ENCODE measurements around the gene ZNG1C. TPM values are rescaled to one million over a fixed set of nuclear protein-coding genes. Genes with fewer than 3 reads are reported as not detected.

Gene ZNG1C
- total RNA-seq, 2 experiments from 2014 or later = 62.7 to 74.4 TPM

Other genes with a start within 250 kb of the ZNG1C start
- gene FOXD4L3, start 60.9 kb downstream of the ZNG1C start, total RNA-seq (2014; rRNA removed; shearing (Covaris generic)) = 0.28 and 0.98 TPM in 2 replicates
- gene FOXD4L3, start 60.9 kb downstream of the ZNG1C start, total RNA-seq (2022) = 0.42 and 0.68 TPM in 2 replicates
- gene PGM5, start 114.6 kb downstream of the ZNG1C start, total RNA-seq (2014; rRNA removed; shearing (Covaris generic)) = not detected in 2 replicates
- not detected in 2 replicates for gene PGM5, start 114.6 kb downstream of the ZNG1C start, total RNA-seq (2022)